Common myeloid progenitor, CD34-positive (primary cell): ENCODE measurements around the gene DOCK2.

Experiments
- CTCF ChIA-PET: fragments of 350-600 bp; sonication (Branson Sonifier 250); formaldehyde crosslinking; loops from one replicate; lab custom pipeline; 2021; ENCODE audit warnings: antibody characterized with exemption; lab: Charles Lee
- POLR2A ChIA-PET: fragments of 350-600 bp; sonication (Branson Sonifier 250); formaldehyde crosslinking; loops from one replicate; lab custom pipeline; 2021; ENCODE audit warnings: antibody characterized with exemption; lab: Charles Lee
- DNase-seq, 3 donors: peaks; one replicate each; pipeline versions ENCODE4 v3.0.0 to v3.0.0-alpha.2; 2013
- H3K27ac ChIP-seq, 2 experiments: 1 replicate in 1 of 2; 2 replicates in 1 of 2; pipeline ENCODE4 v1.7.0; 2013; ENCODE audit warnings: inconsistent platforms in 2 of 2, low read length in 2 of 2, mild to moderate bottlenecking in 2 of 2, low read depth in 1 of 2, moderate library complexity in 1 of 2; ENCODE audit not compliant: severe bottlenecking in 2 of 2, insufficient read depth in 1 of 2, poor library complexity in 1 of 2
- H3K27me3 ChIP-seq, 5 experiments: replicated peaks in 2 of 5; 1 replicate in 3 of 5; 2 replicates in 2 of 5; pipeline versions ENCODE4 v1.6.1 to v1.7.0; 2013; ENCODE audit warnings: low read length in 4 of 5, mild to moderate bottlenecking in 2 of 5, moderate library complexity in 2 of 5, inconsistent platforms in 1 of 5; ENCODE audit not compliant: insufficient read depth in 5 of 5, control insufficient read depth in 4 of 5
- H3K36me3 ChIP-seq, 4 experiments: 1 replicate in 2 of 4; 2 replicates in 2 of 4; pipeline versions ENCODE4 v1.6.1 to v1.7.0; 2013; ENCODE audit warnings: low read length in 3 of 4, control low read depth in 1 of 4, mild to moderate bottlenecking in 1 of 4; ENCODE audit not compliant: control insufficient read depth in 4 of 4, insufficient read depth in 4 of 4
- H3K4me1 ChIP-seq, 4 experiments: 1 replicate in 3 of 4; 2 replicates in 1 of 4; pipeline versions ENCODE4 v1.6.1 to v1.7.1; 2013; ENCODE audit warnings: low read length in 3 of 4, mild to moderate bottlenecking in 3 of 4, control low read depth in 1 of 4, inconsistent platforms in 1 of 4, moderate library complexity in 1 of 4; ENCODE audit not compliant: control insufficient read depth in 4 of 4, insufficient read depth in 4 of 4; ENCODE audit errors: control extremely low read depth in 1 of 4
- H3K4me3 ChIP-seq, 7 experiments: 1 replicate in 4 of 7; 2 replicates in 3 of 7; pipeline versions ENCODE4 v1.5.1 to v1.7.0; 2013; ENCODE audit warnings: mild to moderate bottlenecking in 7 of 7, low read length in 6 of 7, moderate library complexity in 6 of 7, inconsistent platforms in 2 of 7, low read depth in 2 of 7, control low read depth in 1 of 7; ENCODE audit not compliant: insufficient read depth in 4 of 7, control insufficient read depth in 1 of 7; ENCODE audit errors: extremely low read depth in 1 of 7
- H3K9me3 ChIP-seq, 5 experiments: 1 replicate in 4 of 5; 2 replicates in 1 of 5; pipeline versions ENCODE4 v1.6.1 to v1.7.1; 2013; ENCODE audit warnings: low read length in 4 of 5, mild to moderate bottlenecking in 2 of 5, inconsistent platforms in 1 of 5, low read depth in 1 of 5, moderate library complexity in 1 of 5; ENCODE audit not compliant: control insufficient read depth in 4 of 5, insufficient read depth in 2 of 5; ENCODE audit errors: control extremely low read depth in 1 of 5
- WGBS: methylation state at CpG from one replicate; pipeline ENCODE4 v1.1.5; 2013; ENCODE audit not compliant: insufficient coverage; 5-methylcytosine and 5-hydroxymethylcytosine counted together

The DOCK2 gene

GRCh38 chr5:169788168-169788567 is 151.1 kb downstream of the DOCK2 start:
- no peak overlapping the region for H3K4me3 ChIP-seq
- H3K27ac ChIP-seq = no peak overlapping the region
- no peaks in the 10 kb centered on the region for H3K9me3 ChIP-seq
- CTCF ChIA-PET = interaction anchor here (0.9 kb wide), 1 partner anchor 17 kb away, joined by 3 read pairs; no protein-coding TSS in a partner anchor
- H3K36me3 ChIP-seq = peaks cover 4 to 46% (median 19%) of the 10 kb centered on the region in 4 experiments
- H3K27me3 ChIP-seq = no peaks in the 10 kb centered on the region
- POLR2A ChIA-PET = no interaction called here
- no peak for DNase-seq
- no peaks in the 10 kb centered on the region for H3K4me1 ChIP-seq
- WGBS = 96% methylated on average over 5 of the region's 5 CpGs

GRCh38 chr5:169789417-169789940 is 152.4 kb downstream of the DOCK2 start:
- POLR2A ChIA-PET = no interaction called here
- CTCF ChIA-PET = interaction anchor here (1.0 to 1.2 kb wide), 2 partner anchors 10 to 11 kb away, joined by 3 read pairs; no protein-coding TSS in a partner anchor
- H3K9me3 ChIP-seq = no peaks in the 10 kb centered on the region
- H3K4me3 ChIP-seq = no peak overlapping the region
- H3K27me3 ChIP-seq = no peaks in the 10 kb centered on the region
- no CpG with 5 or more reads among the region's 1 CpG for WGBS
- no peaks in the 10 kb centered on the region for H3K4me1 ChIP-seq
- no peak overlapping the region for H3K27ac ChIP-seq
- H3K36me3 ChIP-seq = peaks cover 4 to 56% (median 25%) of the 10 kb centered on the region in 4 experiments
- no peak for DNase-seq

- H3K36me3 ChIP-seq = peaks cover 4 to 61% (median 27%) of the 10 kb centered on the region in 4 experiments
- 100% methylated on average over 4 of the region's 4 CpGs for WGBS
- H3K27me3 ChIP-seq = no peaks in the 10 kb centered on the region
- H3K27ac ChIP-seq = no peak overlapping the region
- no peak overlapping the region for H3K4me3 ChIP-seq
- H3K9me3 ChIP-seq = no peaks in the 10 kb centered on the region
- CTCF ChIA-PET = interaction anchor here (0.7 kb wide), 1 partner anchor 15 kb away, joined by 3 read pairs; no protein-coding TSS in a partner anchor
- POLR2A ChIA-PET = no interaction called here
- H3K4me1 ChIP-seq = no peaks in the 10 kb centered on the region
- no peak for DNase-seq
Observed at GRCh38 chr5:169791251-169791650, 154.2 kb downstream of the DOCK2 start.

GRCh38 chr5:169795338-169795737 is 158.3 kb downstream of the DOCK2 start:
- 99% methylated on average over 8 of the region's 9 CpGs for WGBS
- no peak for DNase-seq
- Histone ChIP-seq H3K4me1 (peaks cover 0 to 3% (median 0%) of the 10 kb centered on the region in 4 experiments), H3K27ac (no peak overlapping the region), H3K27me3 (no peaks in the 10 kb centered on the region), H3K4me3 (no peak overlapping the region), H3K9me3 (no peaks in the 10 kb centered on the region), H3K36me3 (peaks cover 4 to 60% (median 23%) of the 10 kb centered on the region in 4 experiments)
- POLR2A ChIA-PET = no interaction called here
- CTCF ChIA-PET = interaction anchor here (1.6 kb wide), 1 partner anchor 10 kb away, joined by 5 read pairs; no protein-coding TSS in a partner anchor

- Histone ChIP-seq H3K36me3 (peaks cover 4 to 53% (median 21%) of the 10 kb centered on the region in 4 experiments), H3K27ac (no peak overlapping the region), H3K27me3 (no peaks in the 10 kb centered on the region), H3K9me3 (no peaks in the 10 kb centered on the region), H3K4me3 (no peak overlapping the region), H3K4me1 (peaks cover 0 to 3% (median 0%) of the 10 kb centered on the region in 4 experiments)
- DNase-seq = no peak
- CTCF ChIA-PET = no interaction called here
- POLR2A ChIA-PET = no interaction called here
- 79% methylated on average over 2 of the region's 2 CpGs for WGBS
Observed at GRCh38 chr5:169796731-169797130, 159.7 kb downstream of the DOCK2 start.

GRCh38 chr5:169797577-169797976 is 160.5 kb downstream of the DOCK2 start:
- H3K36me3 ChIP-seq = peaks cover 4 to 50% (median 20%) of the 10 kb centered on the region in 4 experiments
- H3K9me3 ChIP-seq = no peaks in the 10 kb centered on the region
- ChIA-PET CTCF (no interaction called here), POLR2A (no interaction called here)
- no peak overlapping the region for H3K4me3 ChIP-seq
- 90% methylated on average over 2 of the region's 2 CpGs for WGBS
- peaks cover 0 to 3% (median 0%) of the 10 kb centered on the region in 4 experiments for H3K4me1 ChIP-seq
- H3K27me3 ChIP-seq = no peaks in the 10 kb centered on the region
- no peak overlapping the region for H3K27ac ChIP-seq
- DNase-seq = no peak

- H3K27me3 ChIP-seq = no peaks in the 10 kb centered on the region
- H3K4me1 ChIP-seq = peaks cover 0 to 3% (median under 1%) of the 10 kb centered on the region in 4 experiments
- H3K4me3 ChIP-seq = no peak overlapping the region
- peaks cover 4 to 48% (median 22%) of the 10 kb centered on the region in 4 experiments for H3K36me3 ChIP-seq
- no peak for DNase-seq
- no peak overlapping the region for H3K27ac ChIP-seq
- 100% methylated on average over 1 of the region's 2 CpGs for WGBS
- POLR2A ChIA-PET = no interaction called here
- no peaks in the 10 kb centered on the region for H3K9me3 ChIP-seq
- CTCF ChIA-PET = no interaction called here
Observed at GRCh38 chr5:169798438-169798837, 161.4 kb downstream of the DOCK2 start.
